Hepatocyte (in vitro differentiated cells): ENCODE measurements around the gene SLC4A7. TPM values are rescaled to one million over a fixed set of nuclear protein-coding genes. Genes with fewer than 3 reads are reported as not detected.

ENCODE experiments used
- DNase-seq: peaks from one replicate; pipeline ENCODE4 v3.0.0-alpha.2; 2016; ENCODE audit warnings: low spot score
- H2AFZ ChIP-seq: fragments of 200-600 bp; sonication (generic); 2 replicates; pipeline ENCODE4 v1.6.0; 2016; ENCODE audit warnings: antibody characterized with exemption, mild to moderate bottlenecking
- H3K27ac ChIP-seq: fragments of 200-600 bp; sonication (generic); 2 replicates; pipeline ENCODE4 v1.5.1; 2016; ENCODE audit warnings: mild to moderate bottlenecking
- H3K27me3 ChIP-seq: fragments of 200-600 bp; sonication (generic); 2 replicates; pipeline ENCODE4 v1.6.1; 2016
- H3K36me3 ChIP-seq: fragments of 200-600 bp; sonication (generic); replicated peaks from 2 replicates; pipeline ENCODE4 v1.5.1; 2016; ENCODE audit warnings: low read depth; ENCODE audit not compliant: insufficient read depth
- H3K4me1 ChIP-seq: fragments of 200-600 bp; sonication (generic); 2 replicates; pipeline ENCODE4 v1.5.1; 2016; ENCODE audit warnings: mild to moderate bottlenecking, moderate library complexity; ENCODE audit not compliant: insufficient read depth
- H3K4me2 ChIP-seq: fragments of 200-600 bp; sonication (generic); 2 replicates; pipeline ENCODE4 v1.6.0; 2016
- H3K4me3 ChIP-seq: fragments of 200-600 bp; sonication (generic); 2 replicates; pipeline ENCODE4 v1.5.1; 2016; ENCODE audit warnings: mild to moderate bottlenecking
- H3K79me2 ChIP-seq: fragments of 200-600 bp; sonication (generic); 2 replicates; pipeline ENCODE4 v1.6.0; 2017; ENCODE audit warnings: mild to moderate bottlenecking
- H3K9me2 ChIP-seq: fragments of 200-600 bp; sonication (generic); replicated peaks from 2 replicates; pipeline ENCODE4 v1.6.0; 2017; ENCODE audit warnings: mild to moderate bottlenecking; ENCODE audit not compliant: insufficient read depth
- H3K9me3 ChIP-seq: fragments of 200-600 bp; sonication (generic); 2 replicates; pipeline ENCODE4 v1.5.1; 2016; ENCODE audit warnings: low read depth, mild to moderate bottlenecking
- H4K20me1 ChIP-seq: fragments of 200-600 bp; sonication (generic); 2 replicates; pipeline ENCODE4 v1.6.0; 2016; ENCODE audit warnings: mild to moderate bottlenecking; ENCODE audit not compliant: insufficient read depth, poor library complexity, severe bottlenecking
- EZH2 ChIP-seq: fragments of 200-600 bp; sonication (generic); IDR thresholded peaks from 2 replicates; pipeline ENCODE4 v1.6.1; 2016; ENCODE audit warnings: antibody characterized with exemption, mild to moderate bottlenecking, borderline replicate concordance
- EZH2phosphoT487 ChIP-seq: fragments of 200-600 bp; sonication (generic); IDR thresholded peaks from one replicate; pipeline ENCODE4 v1.6.1; 2018; ENCODE audit warnings: antibody characterized with exemption, mild to moderate bottlenecking, low read depth, moderate library complexity; ENCODE audit not compliant: unreplicated experiment, severe bottlenecking
- WGBS: methylation state at CpG from one replicate; pipeline ENCODE4 v1.1.6; 2016; ENCODE audit warnings: low lambda C conversion rate; ENCODE audit errors: missing lambda C conversion rate; 5-methylcytosine and 5-hydroxymethylcytosine counted together
- polyA plus RNA-seq: library from polyadenylated mRNA; unstranded; fragments of >200 nt; fragmentation: Nextera tagmentation; extraction: Ambion mirVana; gene quantifications from 2 replicates; pipeline ENCODE4 v1.2.1, GENCODE V29; 2016
- total RNA-seq: library from RNA; depleted of rRNA; stranded (reverse); fragments of >200 nt; gene quantifications from 2 replicates; pipeline ENCODE4 v1.2.3, GENCODE V29; 2014
- TF ChIP-seq, protein P1 (sequence below): fragments of 200-600 bp; sonication (generic); IDR thresholded peaks from 2 replicates; pipeline ENCODE4 v1.5.1; 2016; ENCODE audit warnings: antibody characterized with exemption, mild to moderate bottlenecking; ENCODE audit not compliant: poor library complexity

The SLC4A7 gene
- total and polyA plus RNA-seq, 2 experiments from 2014 or later = 7.7 to 45.3 TPM

DNA sequence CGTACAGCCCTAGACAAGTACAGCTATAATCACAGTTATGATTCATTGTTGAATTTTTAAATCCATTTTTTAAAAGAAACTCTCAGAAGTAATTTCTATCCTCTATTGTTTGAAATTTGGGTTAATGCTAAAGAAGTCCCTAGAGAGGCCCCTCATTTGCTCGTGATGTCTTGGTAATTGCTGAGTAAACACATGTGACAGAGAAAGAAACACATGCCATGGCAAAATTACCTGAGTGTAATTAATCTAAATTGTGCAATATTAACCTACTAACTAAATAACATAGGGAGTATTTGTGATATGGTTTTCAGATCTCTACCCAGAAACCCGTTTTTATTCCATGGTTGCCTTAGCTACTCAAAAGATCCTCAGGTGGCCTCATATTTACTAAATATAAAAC is 125.8 kb downstream of the SLC4A7 start:
- H3K36me3 ChIP-seq = no peaks in the 10 kb centered on the region
- no peaks in the 10 kb centered on the region for H4K20me1 ChIP-seq
- TF ChIP-seq EZH2phosphoT487 (no peak), EZH2 (no peak)
- TF ChIP-seq, protein P1, sequence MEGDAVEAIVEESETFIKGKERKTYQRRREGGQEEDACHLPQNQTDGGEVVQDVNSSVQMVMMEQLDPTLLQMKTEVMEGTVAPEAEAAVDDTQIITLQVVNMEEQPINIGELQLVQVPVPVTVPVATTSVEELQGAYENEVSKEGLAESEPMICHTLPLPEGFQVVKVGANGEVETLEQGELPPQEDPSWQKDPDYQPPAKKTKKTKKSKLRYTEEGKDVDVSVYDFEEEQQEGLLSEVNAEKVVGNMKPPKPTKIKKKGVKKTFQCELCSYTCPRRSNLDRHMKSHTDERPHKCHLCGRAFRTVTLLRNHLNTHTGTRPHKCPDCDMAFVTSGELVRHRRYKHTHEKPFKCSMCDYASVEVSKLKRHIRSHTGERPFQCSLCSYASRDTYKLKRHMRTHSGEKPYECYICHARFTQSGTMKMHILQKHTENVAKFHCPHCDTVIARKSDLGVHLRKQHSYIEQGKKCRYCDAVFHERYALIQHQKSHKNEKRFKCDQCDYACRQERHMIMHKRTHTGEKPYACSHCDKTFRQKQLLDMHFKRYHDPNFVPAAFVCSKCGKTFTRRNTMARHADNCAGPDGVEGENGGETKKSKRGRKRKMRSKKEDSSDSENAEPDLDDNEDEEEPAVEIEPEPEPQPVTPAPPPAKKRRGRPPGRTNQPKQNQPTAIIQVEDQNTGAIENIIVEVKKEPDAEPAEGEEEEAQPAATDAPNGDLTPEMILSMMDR = no peak
- H3K9me3 ChIP-seq = no peaks in the 10 kb centered on the region
- H3K4me2 ChIP-seq = no peak overlapping the region
- no peak overlapping the region for H3K4me3 ChIP-seq
- H2AFZ ChIP-seq = no peak overlapping the region
- H3K9me2 ChIP-seq = no peaks in the 10 kb centered on the region
- no peaks in the 10 kb centered on the region for H3K79me2 ChIP-seq
- H3K27me3 ChIP-seq = no peaks in the 10 kb centered on the region
- WGBS = 79% methylated on average over 3 of the region's 3 CpGs
- DNase-seq = no peak
- H3K4me1 ChIP-seq = peaks cover 28% of the 10 kb centered on the region
- no peak overlapping the region for H3K27ac ChIP-seq

DNA sequence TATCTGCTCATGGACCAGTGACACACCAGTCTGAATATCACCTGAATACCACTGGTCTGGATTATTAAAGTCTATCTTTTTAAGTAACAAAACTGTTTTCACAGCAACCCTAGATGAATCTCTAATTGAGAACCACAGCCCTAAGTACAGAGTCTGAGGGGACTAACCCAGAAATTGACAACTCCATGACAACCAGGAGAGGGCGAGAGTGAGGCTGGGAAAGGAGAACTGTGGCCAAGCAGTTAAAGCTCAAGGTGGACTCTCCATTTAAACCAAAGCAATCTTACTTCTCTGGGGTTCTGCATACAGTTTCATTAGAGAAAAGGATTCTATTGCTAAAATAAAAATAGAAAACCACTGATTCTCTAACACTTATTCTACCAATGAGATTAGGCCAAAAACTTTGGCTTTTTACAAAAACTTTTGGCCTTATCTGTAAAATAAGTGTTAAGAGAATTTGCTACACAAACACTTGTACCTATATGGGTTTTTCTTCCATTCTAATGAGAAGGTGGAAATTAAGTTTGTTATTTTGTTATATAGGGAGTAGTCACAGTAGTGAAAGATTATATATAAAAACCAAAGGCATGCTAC is 126.4 kb downstream of the SLC4A7 start:
- TF ChIP-seq EZH2 (no peak), EZH2phosphoT487 (no peak)
- TF ChIP-seq, protein P1 = peak; percentile 51
- Histone ChIP-seq H4K20me1 (no peaks in the 10 kb centered on the region), H3K4me1 (peaks cover 28% of the 10 kb centered on the region), H3K9me3 (no peaks in the 10 kb centered on the region), H3K4me2 (no peak overlapping the region), H3K36me3 (no peaks in the 10 kb centered on the region), H3K27me3 (no peaks in the 10 kb centered on the region), H3K27ac (no peak overlapping the region), H3K79me2 (no peaks in the 10 kb centered on the region), H3K9me2 (no peaks in the 10 kb centered on the region), H2AFZ (no peak overlapping the region), H3K4me3 (no peak overlapping the region)
- 8% methylated on average over 1 of the region's 1 CpG for WGBS
- peak; percentile 72 for DNase-seq

DNA sequence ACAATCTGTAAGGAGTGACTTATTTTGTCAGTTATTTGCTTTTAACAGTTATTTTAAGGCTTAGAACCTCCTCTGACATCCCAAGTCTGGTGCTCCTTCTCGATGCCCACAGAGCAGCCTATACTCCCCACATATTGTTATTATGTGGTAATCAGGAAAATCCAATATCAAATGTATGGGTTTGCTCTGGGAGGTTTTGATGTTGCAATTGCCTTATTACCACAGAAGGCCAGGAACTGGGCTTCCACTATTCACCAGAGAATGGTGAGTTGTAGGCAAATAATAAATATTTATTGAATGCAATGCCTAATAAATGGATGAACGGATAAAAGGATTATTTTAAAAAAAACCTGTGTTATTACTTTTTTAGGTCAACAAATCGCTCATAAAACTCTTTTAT is 127.2 kb downstream of the SLC4A7 start:
- TF ChIP-seq, protein P1 = no peak
- TF ChIP-seq EZH2phosphoT487 (no peak), EZH2 (no peak)
- no peak overlapping the region for H3K27ac ChIP-seq

More for the DNA sequence above, 127.2 kb downstream of the SLC4A7 start:
- no peaks in the 10 kb centered on the region for H3K36me3 ChIP-seq
- no peaks in the 10 kb centered on the region for H4K20me1 ChIP-seq
- H3K27me3 ChIP-seq = no peaks in the 10 kb centered on the region
- 67% methylated on average over 3 of the region's 3 CpGs for WGBS
- H3K4me2 ChIP-seq = no peak overlapping the region
- H3K4me3 ChIP-seq = no peak overlapping the region
- no peaks in the 10 kb centered on the region for H3K79me2 ChIP-seq
- H3K9me2 ChIP-seq = no peaks in the 10 kb centered on the region
- H3K9me3 ChIP-seq = no peaks in the 10 kb centered on the region
- DNase-seq = no peak
- H3K4me1 ChIP-seq = peaks cover 28% of the 10 kb centered on the region
- H2AFZ ChIP-seq = no peak overlapping the region
